ENCODE data around the gene TRMU. TPM values are rescaled to one million over a fixed set of nuclear protein-coding genes. Genes with fewer than 3 reads are reported as not detected.

TRMU gene
- total and polyA plus RNA-seq, 4 donors, result 14.3 to 34.4 (median 18.6) TPM

DNA sequence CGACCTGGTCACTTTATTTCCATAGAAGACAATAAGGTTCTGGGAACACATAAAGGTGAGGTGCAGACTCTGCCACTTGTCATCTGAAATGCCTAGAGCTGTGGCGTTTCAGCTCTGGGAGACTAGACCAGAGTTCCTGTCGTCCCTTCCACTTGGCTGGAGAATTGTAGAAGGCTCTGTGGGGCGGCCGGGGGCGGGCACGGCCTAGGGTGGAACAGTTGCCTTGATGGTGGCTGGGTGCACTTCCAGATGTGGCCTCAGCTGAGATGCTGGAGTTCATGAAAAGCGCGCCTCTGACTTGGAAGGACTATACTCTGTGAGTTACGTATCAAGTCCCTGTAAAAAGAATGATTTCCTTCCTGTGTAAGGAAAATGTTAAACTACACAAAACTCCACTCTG lies 16.8 kb downstream of the TRMU start:
- DNase-seq (ENCODE audit: low spot score), result no peak
- H3K9me3 ChIP-seq (ENCODE audit: control insufficient read depth in 4 of 4, low read length in 3 of 4), result no peaks in the 10 kb centered on the region
- peaks cover 18 to 71% (median 38%) of the 10 kb centered on the region in 4 donors for H3K36me3 ChIP-seq (ENCODE audit: control insufficient read depth in 4 of 4, insufficient read depth in 3 of 4, low read depth in 1 of 4, low read length in 3 of 4)
- TF ChIP-seq SP1 (IDR thresholded peaks at IDR 0.05) (no peak), REST (IDR thresholded peaks at IDR 0.05) (no peak), FOXA1 (IDR thresholded peaks at IDR 0.05) (no peak), TAF1 (conservative IDR thresholded peaks at IDR 0.05) (no peak), HNF4A (conservative IDR thresholded peaks at IDR 0.05) (no peak), HNF4G (IDR thresholded peaks at IDR 0.05) (no peak), RAD21 (IDR thresholded peaks at IDR 0.05) (no peak), ATF3 (IDR thresholded peaks at IDR 0.05) (no peak), JUND (IDR thresholded peaks at IDR 0.05) (no peak), NR2F2 (IDR thresholded peaks at IDR 0.05) (no peak), RXRA (IDR thresholded peaks at IDR 0.05) (no peak), EGR1 (IDR thresholded peaks at IDR 0.05; ENCODE audit: low read depth in 2 of 2) (no peak), ZBTB33 (IDR thresholded peaks at IDR 0.05) (no peak), GABPA (IDR thresholded peaks at IDR 0.05 in 1 of 2, conservative IDR thresholded peaks at IDR 0.05 in 1 of 2) (no peak), YY1 (IDR thresholded peaks at IDR 0.05) (no peak), MAX (IDR thresholded peaks at IDR 0.05) (no peak), FOXA2 (IDR thresholded peaks at IDR 0.05) (no peak)
- TF ChIP-seq, protein P1, sequence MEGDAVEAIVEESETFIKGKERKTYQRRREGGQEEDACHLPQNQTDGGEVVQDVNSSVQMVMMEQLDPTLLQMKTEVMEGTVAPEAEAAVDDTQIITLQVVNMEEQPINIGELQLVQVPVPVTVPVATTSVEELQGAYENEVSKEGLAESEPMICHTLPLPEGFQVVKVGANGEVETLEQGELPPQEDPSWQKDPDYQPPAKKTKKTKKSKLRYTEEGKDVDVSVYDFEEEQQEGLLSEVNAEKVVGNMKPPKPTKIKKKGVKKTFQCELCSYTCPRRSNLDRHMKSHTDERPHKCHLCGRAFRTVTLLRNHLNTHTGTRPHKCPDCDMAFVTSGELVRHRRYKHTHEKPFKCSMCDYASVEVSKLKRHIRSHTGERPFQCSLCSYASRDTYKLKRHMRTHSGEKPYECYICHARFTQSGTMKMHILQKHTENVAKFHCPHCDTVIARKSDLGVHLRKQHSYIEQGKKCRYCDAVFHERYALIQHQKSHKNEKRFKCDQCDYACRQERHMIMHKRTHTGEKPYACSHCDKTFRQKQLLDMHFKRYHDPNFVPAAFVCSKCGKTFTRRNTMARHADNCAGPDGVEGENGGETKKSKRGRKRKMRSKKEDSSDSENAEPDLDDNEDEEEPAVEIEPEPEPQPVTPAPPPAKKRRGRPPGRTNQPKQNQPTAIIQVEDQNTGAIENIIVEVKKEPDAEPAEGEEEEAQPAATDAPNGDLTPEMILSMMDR (IDR thresholded peaks at IDR 0.05; ENCODE audit: low read depth, low read length, missing input control), result no peak
- H3K9ac ChIP-seq (ENCODE audit: low read depth in 1 of 2, low read length in 2 of 2), result no peak overlapping the region
- H3K27ac ChIP-seq (ENCODE audit: low read depth in 1 of 2, low read length in 2 of 2), result no peak overlapping the region
- WGBS, result 94% methylated on average over 10 of the region's 10 CpGs
- no peak overlapping the region for H3K4me3 ChIP-seq (ENCODE audit: low read depth in 1 of 3, low read length in 3 of 3)
- no peaks in the 10 kb centered on the region for H3K27me3 ChIP-seq (ENCODE audit: control insufficient read depth in 4 of 4, insufficient read depth in 4 of 4, low read length in 3 of 4)
- H3K4me1 ChIP-seq (ENCODE audit: control insufficient read depth in 4 of 4, insufficient read depth in 4 of 4, low read length in 3 of 4), result no peaks in the 10 kb centered on the region

Measured in liver (tissue), 9 donors.